Uterus (tissue), 2 donors: ENCODE results near the gene NUMB.

ENCODE experiments used
- POLR2A ChIP-seq, 2 donors: fragments of 450-650 bp; IDR thresholded peaks; one replicate each; pipeline ENCODE4 v1.6.1; 2016; ENCODE audit warnings: antibody characterized with exemption in 2 of 2, mild to moderate bottlenecking in 1 of 2, moderate library complexity in 1 of 2
- TF ChIP-seq, protein P1 (sequence below), 4 experiments: fragments of 200-600 bp in 2 of 4; fragments of 450-650 bp in 2 of 4; sonication (generic) in 2 of 4; IDR thresholded peaks; one replicate each; pipeline ENCODE4 v1.5.1; 2016 to 2019; ENCODE audit warnings: antibody characterized with exemption in 4 of 4, mild to moderate bottlenecking in 2 of 4, moderate library complexity in 1 of 4

DNA sequence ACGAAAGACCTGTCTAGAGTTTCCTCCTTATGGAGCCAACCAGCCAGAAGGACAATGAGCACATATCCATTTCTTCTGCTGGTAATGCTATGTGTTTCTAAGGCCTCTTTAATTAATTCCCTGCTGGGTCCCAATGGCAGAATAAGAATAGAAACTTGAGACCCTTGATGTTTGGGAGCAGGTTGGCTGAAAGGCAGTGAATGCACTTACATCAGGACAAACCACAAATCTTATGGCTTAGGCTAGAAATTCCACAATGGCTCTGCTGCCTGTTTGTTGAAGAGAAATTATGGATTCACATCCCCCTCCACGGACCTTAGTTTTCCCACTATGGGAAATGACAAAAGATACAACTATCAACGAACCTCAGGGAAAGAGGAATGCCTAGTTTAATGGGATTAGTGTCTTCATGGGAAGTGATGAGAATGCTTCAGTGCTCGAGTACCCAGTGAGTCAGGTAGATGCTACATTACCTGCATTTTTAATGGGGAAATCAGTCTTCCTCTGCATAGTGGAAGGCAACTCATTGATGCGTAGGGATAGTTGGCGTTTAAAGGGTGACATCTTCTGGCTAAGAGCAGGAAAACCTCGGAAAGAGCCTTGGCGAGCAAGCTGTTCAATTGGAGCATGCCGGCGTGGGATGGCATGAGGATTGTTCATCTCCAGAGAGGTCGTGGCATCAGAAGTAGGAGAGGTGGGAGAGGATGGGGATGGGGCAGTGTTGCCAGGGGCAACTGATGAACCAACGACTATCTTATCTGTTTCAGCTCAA, 174.6 kb downstream of the NUMB start:
- TF ChIP-seq, protein P1, sequence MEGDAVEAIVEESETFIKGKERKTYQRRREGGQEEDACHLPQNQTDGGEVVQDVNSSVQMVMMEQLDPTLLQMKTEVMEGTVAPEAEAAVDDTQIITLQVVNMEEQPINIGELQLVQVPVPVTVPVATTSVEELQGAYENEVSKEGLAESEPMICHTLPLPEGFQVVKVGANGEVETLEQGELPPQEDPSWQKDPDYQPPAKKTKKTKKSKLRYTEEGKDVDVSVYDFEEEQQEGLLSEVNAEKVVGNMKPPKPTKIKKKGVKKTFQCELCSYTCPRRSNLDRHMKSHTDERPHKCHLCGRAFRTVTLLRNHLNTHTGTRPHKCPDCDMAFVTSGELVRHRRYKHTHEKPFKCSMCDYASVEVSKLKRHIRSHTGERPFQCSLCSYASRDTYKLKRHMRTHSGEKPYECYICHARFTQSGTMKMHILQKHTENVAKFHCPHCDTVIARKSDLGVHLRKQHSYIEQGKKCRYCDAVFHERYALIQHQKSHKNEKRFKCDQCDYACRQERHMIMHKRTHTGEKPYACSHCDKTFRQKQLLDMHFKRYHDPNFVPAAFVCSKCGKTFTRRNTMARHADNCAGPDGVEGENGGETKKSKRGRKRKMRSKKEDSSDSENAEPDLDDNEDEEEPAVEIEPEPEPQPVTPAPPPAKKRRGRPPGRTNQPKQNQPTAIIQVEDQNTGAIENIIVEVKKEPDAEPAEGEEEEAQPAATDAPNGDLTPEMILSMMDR (IDR thresholded peaks at IDR 0.05) = peak in 3 of 4 experiments; percentile 13 to 32 (median 16)
- no peak for TF ChIP-seq POLR2A (IDR thresholded peaks at IDR 0.05)
